ENCODE results near the gene LMLN.

DNA sequence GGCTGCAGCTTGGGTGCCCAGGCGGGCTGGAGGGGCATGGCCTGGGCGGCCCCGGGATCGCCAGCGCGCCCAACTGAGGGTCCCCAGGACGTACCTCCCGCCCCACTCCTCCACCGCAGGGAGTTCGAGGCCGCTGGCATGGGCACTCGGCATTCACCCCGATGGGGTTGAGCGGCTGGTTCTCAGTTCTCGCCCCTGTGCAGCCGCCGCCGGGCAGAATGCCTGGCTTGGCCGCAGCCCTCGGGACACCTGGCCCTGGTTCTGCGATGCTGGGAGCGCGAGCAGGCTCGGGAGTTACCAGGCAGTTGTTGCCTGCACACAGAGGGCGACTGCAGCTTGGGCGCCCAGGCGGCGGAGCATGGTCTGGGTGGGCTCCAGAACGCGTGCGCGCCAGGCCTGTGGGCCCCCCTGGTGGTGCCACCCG lies 121.4 kb downstream of the LMLN start:
- TF ChIP-seq, protein P1, sequence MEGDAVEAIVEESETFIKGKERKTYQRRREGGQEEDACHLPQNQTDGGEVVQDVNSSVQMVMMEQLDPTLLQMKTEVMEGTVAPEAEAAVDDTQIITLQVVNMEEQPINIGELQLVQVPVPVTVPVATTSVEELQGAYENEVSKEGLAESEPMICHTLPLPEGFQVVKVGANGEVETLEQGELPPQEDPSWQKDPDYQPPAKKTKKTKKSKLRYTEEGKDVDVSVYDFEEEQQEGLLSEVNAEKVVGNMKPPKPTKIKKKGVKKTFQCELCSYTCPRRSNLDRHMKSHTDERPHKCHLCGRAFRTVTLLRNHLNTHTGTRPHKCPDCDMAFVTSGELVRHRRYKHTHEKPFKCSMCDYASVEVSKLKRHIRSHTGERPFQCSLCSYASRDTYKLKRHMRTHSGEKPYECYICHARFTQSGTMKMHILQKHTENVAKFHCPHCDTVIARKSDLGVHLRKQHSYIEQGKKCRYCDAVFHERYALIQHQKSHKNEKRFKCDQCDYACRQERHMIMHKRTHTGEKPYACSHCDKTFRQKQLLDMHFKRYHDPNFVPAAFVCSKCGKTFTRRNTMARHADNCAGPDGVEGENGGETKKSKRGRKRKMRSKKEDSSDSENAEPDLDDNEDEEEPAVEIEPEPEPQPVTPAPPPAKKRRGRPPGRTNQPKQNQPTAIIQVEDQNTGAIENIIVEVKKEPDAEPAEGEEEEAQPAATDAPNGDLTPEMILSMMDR (IDR thresholded peaks at IDR 0.05), result no peak
- TF ChIP-seq POLR2A (IDR thresholded peaks at IDR 0.05) (no peak), POLR2AphosphoS5 (IDR thresholded peaks at IDR 0.05) (no peak)

All from gastroesophageal sphincter (tissue), 3 donors.